Prostate gland (tissue), 2 donors: ENCODE results near the gene PCDHB5. TPM values are rescaled to one million over a fixed set of nuclear protein-coding genes. Genes with fewer than 3 reads are reported as not detected.
"Not testable (repeated sequence)": the region's sequence is repeated elsewhere in the genome, so short reads cannot be mapped to it uniquely, and the experiment has no call there.

ENCODE experiments used
- DNase-seq: peaks from one replicate; pipeline ENCODE4 v3.0.0-alpha.2; 2019; ENCODE audit warnings: low spot score
- H3K27ac ChIP-seq, 2 donors: fragments of 200-600 bp; sonication (generic); 2 replicates each; pipeline ENCODE4 v1.5.1; 2017 to 2019
- H3K27me3 ChIP-seq: fragments of 200-600 bp; sonication (generic); replicated peaks from 2 replicates; pipeline ENCODE4 v1.5.1; 2019; ENCODE audit not compliant: insufficient read depth
- H3K36me3 ChIP-seq, 2 donors: fragments of 200-600 bp; sonication (generic); 1 replicate in 1 of 2; 2 replicates in 1 of 2; pipeline versions ENCODE4 v1.5.1 to v1.8.1; 2017 to 2019
- H3K4me1 ChIP-seq: fragments of 200-600 bp; sonication (generic); replicated peaks from 2 replicates; pipeline ENCODE4 v1.5.1; 2019
- H3K4me3 ChIP-seq, 2 donors: fragments of 200-600 bp; sonication (generic); 2 replicates each; pipeline ENCODE4 v1.5.1; 2017 to 2019
- H3K9me3 ChIP-seq: fragments of 200-600 bp; sonication (generic); 2 replicates; pipeline ENCODE4 v1.5.1; 2017
- POLR2A ChIP-seq: fragments of 450-650 bp; IDR thresholded peaks from one replicate; pipeline ENCODE4 v1.6.1; 2016; ENCODE audit warnings: antibody characterized with exemption, mild to moderate bottlenecking
- POLR2AphosphoS5 ChIP-seq: sonication (generic); formaldehyde crosslinking; IDR thresholded peaks from one replicate; pipeline ENCODE4 v1.6.1; 2017; ENCODE audit warnings: antibody characterized with exemption
- WGBS: methylation state at CpG from one replicate; pipeline ENCODE4 v1.1.5; 2018; 5-methylcytosine and 5-hydroxymethylcytosine counted together
- intact Hi-C: fragments of 100-400 bp; cut with DNase I; formaldehyde crosslinking; loops from one replicate; pipeline ENCODE4 v1.14.2; 2022
- total RNA-seq, 2 donors: library from RNA; depleted of rRNA; stranded (reverse); fragments of >200 nt; gene quantifications; one replicate each; pipeline ENCODE4 v1.1.0, GENCODE V29; 2016
- TF ChIP-seq, protein P1 (sequence below), 4 experiments: fragments of 200-600 bp in 2 of 4; fragments of 450-650 bp in 2 of 4; sonication (generic) in 2 of 4; IDR thresholded peaks; 1 replicate in 3 of 4; 2 replicates in 1 of 4; pipeline ENCODE4 v1.5.1; 2016 to 2019; ENCODE audit warnings: antibody characterized with exemption in 4 of 4, mild to moderate bottlenecking in 2 of 4, moderate library complexity in 2 of 4

PCDHB5 gene
- total RNA-seq, 2 donors from 2014 or later: 5.3 to 11.3 TPM

DNA sequence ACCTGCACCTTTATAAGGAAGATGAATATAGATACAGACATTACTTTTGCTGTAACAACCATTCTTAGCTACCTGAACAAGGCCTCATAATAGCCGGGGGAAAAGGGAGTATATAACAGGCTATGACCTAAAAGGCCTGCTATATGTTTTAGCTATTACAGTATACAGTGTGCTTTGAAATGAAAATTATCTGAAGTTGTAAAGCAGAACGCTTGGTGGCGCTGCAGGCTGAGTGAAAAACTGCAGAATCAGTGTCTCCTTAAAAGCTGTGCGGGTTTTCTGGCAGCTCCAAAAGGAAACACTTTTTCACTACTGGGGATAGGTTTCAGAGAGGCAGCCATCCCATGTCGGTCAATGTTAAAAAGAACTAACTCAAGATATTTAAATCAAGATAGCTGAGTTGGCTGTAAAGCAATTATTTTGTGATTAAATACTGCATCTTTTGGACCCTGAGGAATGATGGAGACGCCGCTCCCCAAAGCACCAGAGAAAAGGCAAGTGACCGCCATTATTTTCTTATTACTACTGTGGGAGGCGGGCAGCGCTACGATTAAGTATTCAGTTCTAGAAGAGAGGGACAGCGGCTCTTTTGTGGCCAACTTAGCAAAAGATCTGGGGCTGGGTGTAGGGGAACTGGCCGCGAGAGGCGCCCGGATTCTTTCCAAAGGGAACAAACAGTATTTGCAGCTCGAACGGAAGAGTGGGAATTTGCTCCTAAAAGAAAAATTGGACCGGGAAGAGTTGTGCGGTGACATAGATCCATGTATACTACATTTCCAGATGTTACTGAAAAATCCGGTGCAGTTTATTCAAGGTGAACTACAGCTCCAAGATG lies 20.8 kb downstream of the PCDHB5 start:
- intact Hi-C loops: no loop called here
- no peak for DNase-seq
- TF ChIP-seq, protein P1, sequence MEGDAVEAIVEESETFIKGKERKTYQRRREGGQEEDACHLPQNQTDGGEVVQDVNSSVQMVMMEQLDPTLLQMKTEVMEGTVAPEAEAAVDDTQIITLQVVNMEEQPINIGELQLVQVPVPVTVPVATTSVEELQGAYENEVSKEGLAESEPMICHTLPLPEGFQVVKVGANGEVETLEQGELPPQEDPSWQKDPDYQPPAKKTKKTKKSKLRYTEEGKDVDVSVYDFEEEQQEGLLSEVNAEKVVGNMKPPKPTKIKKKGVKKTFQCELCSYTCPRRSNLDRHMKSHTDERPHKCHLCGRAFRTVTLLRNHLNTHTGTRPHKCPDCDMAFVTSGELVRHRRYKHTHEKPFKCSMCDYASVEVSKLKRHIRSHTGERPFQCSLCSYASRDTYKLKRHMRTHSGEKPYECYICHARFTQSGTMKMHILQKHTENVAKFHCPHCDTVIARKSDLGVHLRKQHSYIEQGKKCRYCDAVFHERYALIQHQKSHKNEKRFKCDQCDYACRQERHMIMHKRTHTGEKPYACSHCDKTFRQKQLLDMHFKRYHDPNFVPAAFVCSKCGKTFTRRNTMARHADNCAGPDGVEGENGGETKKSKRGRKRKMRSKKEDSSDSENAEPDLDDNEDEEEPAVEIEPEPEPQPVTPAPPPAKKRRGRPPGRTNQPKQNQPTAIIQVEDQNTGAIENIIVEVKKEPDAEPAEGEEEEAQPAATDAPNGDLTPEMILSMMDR (IDR thresholded peaks at IDR 0.05): no peak
- TF ChIP-seq POLR2A (no peak), POLR2AphosphoS5 (no peak)
- Histone ChIP-seq H3K4me1 (no peaks in the 10 kb centered on the region), H3K27me3 (no peaks in the 10 kb centered on the region), H3K27ac (no peak overlapping the region), H3K36me3 (no peaks in the 10 kb centered on the region), H3K4me3 (no peak overlapping the region), H3K9me3 (no peaks in the 10 kb centered on the region)
- WGBS: 31% methylated on average over 21 of the region's 21 CpGs

DNA sequence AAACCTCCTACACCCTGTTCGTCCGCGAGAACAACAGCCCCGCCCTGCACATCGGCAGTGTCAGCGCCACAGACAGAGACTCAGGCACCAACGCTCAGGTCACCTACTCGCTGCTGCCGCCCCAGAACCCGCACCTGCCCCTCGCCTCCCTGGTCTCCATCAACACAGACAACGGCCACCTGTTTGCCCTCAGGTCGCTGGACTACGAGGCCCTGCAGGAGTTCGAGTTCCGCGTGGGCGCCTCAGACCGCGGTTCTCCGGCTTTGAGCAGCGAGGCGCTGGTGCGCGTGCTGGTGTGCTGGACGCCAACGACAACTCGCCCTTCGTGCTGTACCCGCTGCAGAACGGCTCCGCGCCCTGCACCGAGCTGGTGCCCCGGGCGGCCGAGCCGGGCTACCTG lies 22.4 kb downstream of the PCDHB5 start:
- H3K4me1 ChIP-seq, H3K9me3 ChIP-seq: not testable (repeated sequence)
- 29% methylated on average over 35 of the region's 38 CpGs for WGBS

DNA sequence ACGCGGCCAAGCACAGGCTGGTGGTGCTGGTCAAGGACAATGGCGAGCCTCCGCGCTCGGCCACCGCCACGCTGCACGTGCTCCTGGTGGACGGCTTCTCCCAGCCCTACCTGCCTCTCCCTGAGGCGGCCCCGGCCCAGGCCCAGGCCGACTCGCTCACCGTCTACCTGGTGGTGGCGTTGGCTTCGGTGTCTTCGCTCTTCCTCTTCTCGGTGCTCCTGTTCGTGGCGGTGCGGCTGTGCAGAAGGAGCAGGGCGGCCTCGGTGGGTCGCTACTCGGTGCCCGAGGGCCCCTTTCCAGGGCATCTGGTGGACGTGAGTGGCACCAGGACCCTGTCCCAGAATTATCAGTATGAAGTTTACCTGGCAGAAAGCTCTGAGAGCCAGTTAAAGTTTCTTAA lies 22.9 kb downstream of the PCDHB5 start:
- DNase-seq, H3K27me3 ChIP-seq, H3K4me1 ChIP-seq, H3K9me3 ChIP-seq, intact Hi-C loops, H3K4me3 ChIP-seq, H3K27ac ChIP-seq, H3K36me3 ChIP-seq: not testable (repeated sequence)
- WGBS: 26% methylated on average over 22 of the region's 28 CpGs

More for the DNA sequence above, 22.4 kb downstream of the PCDHB5 start:
- intact Hi-C loops, H3K36me3 ChIP-seq, H3K27ac ChIP-seq, DNase-seq, H3K27me3 ChIP-seq, H3K4me3 ChIP-seq: not testable (repeated sequence)

DNA sequence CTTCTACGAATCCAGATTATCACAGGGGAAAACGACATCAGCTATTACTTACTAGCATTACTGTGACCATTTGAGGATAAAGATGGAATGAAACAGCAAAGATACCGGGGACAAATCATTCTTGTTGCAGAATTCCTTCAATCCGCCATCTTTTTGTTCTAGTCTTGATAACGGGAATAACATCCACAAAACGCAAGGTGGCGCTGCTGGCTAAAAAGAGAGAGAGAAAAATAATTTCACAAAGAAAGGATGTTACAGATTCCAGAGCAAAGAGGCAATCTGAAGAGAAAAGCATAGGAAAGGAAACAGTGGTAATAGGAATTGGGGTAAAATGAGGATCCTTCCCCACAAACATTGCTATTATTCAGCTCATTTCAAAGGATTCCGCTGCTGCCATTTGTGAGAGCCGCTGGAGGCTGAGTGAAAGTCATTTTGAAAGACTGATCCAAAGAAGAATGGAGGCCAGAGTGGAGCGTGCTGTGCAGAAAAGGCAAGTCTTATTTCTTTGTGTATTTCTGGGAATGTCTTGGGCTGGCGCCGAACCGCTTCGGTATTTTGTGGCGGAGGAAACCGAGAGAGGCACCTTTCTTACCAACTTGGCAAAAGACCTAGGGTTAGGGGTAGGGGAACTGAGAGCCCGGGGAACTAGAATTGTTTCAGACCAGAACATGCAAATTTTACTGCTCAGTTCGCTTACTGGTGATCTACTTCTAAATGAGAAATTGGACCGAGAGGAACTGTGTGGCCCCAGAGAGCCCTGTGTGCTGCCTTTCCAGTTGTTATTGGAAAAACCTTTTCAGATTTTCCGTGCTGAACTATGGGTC lies 37.6 kb downstream of the PCDHB5 start, which contains the start of gene PCDHB7:
Gene PCDHB7 (plus strand): TSS at position 264 of the 824 bp plus-strand sequence. CDS start 192 bp downstream, at position 456.
- WGBS: 25% methylated on average over 20 of the region's 20 CpGs
- no peaks in the 10 kb centered on the region for H3K9me3 ChIP-seq
- H3K4me3 ChIP-seq: no peak within 1 kb of the TSS
- no peaks in the 10 kb centered on the region for H3K4me1 ChIP-seq
- no peak within 1 kb of the TSS for H3K27ac ChIP-seq
- H3K36me3 ChIP-seq: no peaks in the 10 kb centered on the region
- TF ChIP-seq, protein P1 (IDR thresholded peaks at IDR 0.05): peak in 1 of 4 experiments; percentile 11
- no peak for TF ChIP-seq POLR2AphosphoS5
- peaks cover 6% of the 10 kb centered on the region for H3K27me3 ChIP-seq
- DNase-seq: no peak
- intact Hi-C loops: no loop called here

DNA sequence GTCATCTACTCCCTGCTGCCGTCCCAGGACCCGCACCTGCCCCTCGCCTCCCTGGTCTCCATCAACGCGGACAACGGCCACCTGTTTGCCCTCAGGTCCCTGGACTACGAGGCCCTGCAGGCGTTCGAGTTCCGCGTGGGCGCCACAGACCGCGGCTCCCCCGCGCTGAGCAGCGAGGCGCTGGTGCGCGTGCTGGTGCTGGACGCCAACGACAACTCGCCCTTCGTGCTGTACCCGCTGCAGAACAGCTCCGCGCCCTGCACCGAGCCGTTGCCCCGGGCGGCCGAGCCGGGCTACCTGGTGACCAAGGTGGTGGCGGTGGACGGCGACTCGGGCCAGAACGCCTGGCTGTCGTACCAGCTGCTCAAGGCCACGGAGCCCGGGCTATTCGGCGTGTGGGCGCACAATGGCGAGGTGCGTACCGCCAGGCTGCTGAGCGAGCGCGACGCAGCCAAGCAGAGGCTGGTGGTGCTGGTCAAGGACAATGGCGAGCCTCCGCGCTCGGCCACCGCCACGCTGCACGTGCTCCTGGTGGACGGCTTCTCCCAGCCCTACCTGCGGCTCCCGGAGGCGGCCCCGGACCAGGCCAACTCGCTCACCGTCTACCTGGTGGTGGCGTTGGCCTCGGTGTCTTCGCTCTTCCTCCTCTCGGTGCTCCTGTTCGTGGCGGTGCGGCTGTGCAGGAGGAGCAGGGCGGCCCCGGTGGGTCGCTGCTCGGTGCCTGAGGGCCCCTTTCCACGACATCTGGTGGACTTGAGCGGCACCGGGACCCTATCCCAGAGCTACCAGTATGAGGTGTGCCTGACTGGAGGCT lies 39.5 kb downstream of the PCDHB5 start:
- not testable (repeated sequence) for H3K27me3 ChIP-seq
- WGBS: 37% methylated on average over 79 of the region's 79 CpGs

DNA sequence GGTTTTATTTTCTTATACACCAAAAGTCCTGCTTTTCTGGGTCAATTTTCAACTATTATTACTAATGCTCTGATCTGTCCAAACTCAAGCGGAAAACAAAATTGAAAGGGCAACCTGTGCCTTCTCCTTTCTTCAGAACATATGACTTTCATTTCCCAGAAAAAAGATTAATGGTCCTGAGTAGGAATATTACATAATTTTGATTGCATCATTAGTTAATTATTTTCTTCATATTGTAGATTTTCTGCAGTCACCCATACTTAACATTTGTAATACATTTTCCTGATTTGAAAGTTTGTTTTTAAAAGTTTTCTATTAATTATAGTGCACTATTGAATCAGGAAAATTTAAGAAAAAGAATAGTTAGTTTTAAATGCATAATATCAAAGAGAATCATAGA lies 40.9 kb downstream of the PCDHB5 start:
- intact Hi-C loops: no loop called here
- TF ChIP-seq, protein P1 (IDR thresholded peaks at IDR 0.05): no peak
- TF ChIP-seq POLR2A (no peak), POLR2AphosphoS5 (no peak)
- Histone ChIP-seq H3K9me3 (no peaks in the 10 kb centered on the region), H3K4me1 (no peaks in the 10 kb centered on the region), H3K27me3 (peaks cover 6% of the 10 kb centered on the region), H3K27ac (no peak overlapping the region), H3K36me3 (no peaks in the 10 kb centered on the region), H3K4me3 (no peak overlapping the region)
- 52% methylated on average over 1 of the region's 1 CpG for WGBS
- no peak for DNase-seq

More for the DNA sequence above, 39.5 kb downstream of the PCDHB5 start:
- H3K27ac ChIP-seq, DNase-seq, H3K36me3 ChIP-seq, H3K4me1 ChIP-seq, H3K4me3 ChIP-seq, H3K9me3 ChIP-seq, intact Hi-C loops: not testable (repeated sequence)

DNA sequence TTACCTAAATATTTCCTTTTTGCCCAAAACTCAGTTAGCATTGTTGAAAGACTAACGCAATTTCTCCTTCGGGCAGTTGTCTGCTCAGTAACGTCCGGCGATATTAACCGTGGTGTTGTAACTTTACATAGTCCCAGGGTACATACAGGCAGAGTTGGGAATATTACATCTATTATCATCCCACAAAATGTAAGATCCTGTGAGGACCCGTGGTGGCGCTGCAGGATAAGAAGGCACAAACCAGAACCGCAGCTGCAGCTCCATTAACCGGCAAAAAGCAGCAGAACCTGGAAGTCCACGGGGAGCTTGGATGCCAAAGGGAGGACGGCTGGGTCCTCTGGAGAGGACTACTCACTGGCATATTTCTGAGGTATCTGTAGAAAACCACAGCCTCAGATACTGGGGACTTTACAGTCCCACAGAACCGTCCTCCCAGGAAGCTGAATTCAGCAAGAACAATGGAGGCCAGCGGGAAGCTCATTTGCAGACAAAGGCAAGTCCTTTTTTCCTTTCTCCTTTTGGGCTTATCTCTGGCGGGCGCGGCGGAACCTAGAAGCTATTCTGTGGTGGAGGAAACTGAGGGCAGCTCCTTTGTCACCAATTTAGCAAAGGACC lies 42.7 kb downstream of the PCDHB5 start, which contains the start of gene PCDHB8:
Gene PCDHB8 (plus strand): TSS at position 214 of the 615 bp plus-strand sequence. CDS start 245 bp downstream, at position 459.
- not testable (repeated sequence) for DNase-seq, H3K4me3 ChIP-seq
- 28% methylated on average over 18 of the region's 18 CpGs for WGBS

DNA sequence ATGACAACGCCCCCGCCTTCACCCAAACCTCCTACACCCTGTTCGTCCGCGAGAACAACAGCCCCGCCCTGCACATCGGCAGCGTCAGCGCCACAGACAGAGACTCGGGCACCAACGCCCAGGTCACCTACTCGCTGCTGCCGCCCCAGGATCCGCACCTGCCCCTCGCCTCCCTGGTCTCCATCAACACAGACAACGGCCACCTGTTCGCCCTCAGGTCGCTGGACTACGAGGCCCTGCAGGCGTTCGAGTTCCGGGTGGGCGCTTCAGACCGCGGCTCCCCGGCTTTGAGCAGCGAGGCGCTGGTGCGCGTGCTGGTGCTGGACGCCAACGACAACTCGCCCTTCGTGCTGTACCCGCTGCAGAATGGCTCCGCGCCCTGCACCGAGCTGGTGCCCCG lies 44.4 kb downstream of the PCDHB5 start:
- H3K36me3 ChIP-seq, H3K4me3 ChIP-seq, H3K27me3 ChIP-seq, H3K4me1 ChIP-seq, intact Hi-C loops, DNase-seq, H3K9me3 ChIP-seq, H3K27ac ChIP-seq: not testable (repeated sequence)
- WGBS: 38% methylated on average over 34 of the region's 39 CpGs

More for the DNA sequence above, 42.7 kb downstream of the PCDHB5 start, which contains the start of gene PCDHB8:
- H3K27ac ChIP-seq, H3K27me3 ChIP-seq, H3K9me3 ChIP-seq, H3K36me3 ChIP-seq, intact Hi-C loops, H3K4me1 ChIP-seq: not testable (repeated sequence)
